ENCODE data around the gene MSRB3. TPM values are rescaled to one million over a fixed set of nuclear protein-coding genes. Genes with fewer than 3 reads are reported as not detected.

The MSRB3 gene
- total RNA-seq, 1 donor from 2014 or later, result 52.5 TPM

DNA sequence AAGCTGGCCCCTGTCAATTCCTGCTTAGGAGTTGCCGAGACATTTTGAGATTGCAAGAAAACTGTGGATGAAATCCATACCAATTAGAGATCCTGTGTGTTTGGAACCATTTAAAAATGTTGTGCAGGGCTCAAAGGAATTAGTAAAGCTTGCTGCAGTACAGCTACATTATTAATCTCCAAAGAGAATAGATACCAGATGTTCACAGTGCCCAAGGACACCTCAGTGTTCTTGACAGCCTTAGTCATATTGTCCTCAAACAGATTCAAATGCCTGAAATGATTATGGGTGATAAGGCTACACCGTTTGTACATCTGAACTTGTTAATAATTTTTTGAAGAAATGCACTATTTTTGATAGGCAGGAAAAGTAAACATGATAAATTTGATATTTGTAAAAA, 164.6 kb downstream of the MSRB3 start:
- intact Hi-C loops (cut with DNase I), result no loop called here
- Histone ChIP-seq H3K27ac (no peak overlapping the region), H3K27me3 (no peaks in the 10 kb centered on the region), H3K36me3 (no peaks in the 10 kb centered on the region), H3K4me1 (no peaks in the 10 kb centered on the region), H3K9me3 (no peaks in the 10 kb centered on the region), H3K4me3 (no peak overlapping the region)
- no peak for DNase-seq (ENCODE audit: extremely low spot score in 2 of 2)
- TF ChIP-seq POLR2A (IDR thresholded peaks at IDR 0.05) (no peak), POLR2AphosphoS5 (IDR thresholded peaks at IDR 0.05; ENCODE audit: insufficient read depth in 1 of 2, low read depth in 1 of 2) (no peak)
- TF ChIP-seq, protein P1, sequence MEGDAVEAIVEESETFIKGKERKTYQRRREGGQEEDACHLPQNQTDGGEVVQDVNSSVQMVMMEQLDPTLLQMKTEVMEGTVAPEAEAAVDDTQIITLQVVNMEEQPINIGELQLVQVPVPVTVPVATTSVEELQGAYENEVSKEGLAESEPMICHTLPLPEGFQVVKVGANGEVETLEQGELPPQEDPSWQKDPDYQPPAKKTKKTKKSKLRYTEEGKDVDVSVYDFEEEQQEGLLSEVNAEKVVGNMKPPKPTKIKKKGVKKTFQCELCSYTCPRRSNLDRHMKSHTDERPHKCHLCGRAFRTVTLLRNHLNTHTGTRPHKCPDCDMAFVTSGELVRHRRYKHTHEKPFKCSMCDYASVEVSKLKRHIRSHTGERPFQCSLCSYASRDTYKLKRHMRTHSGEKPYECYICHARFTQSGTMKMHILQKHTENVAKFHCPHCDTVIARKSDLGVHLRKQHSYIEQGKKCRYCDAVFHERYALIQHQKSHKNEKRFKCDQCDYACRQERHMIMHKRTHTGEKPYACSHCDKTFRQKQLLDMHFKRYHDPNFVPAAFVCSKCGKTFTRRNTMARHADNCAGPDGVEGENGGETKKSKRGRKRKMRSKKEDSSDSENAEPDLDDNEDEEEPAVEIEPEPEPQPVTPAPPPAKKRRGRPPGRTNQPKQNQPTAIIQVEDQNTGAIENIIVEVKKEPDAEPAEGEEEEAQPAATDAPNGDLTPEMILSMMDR (IDR thresholded peaks at IDR 0.05), result no peak

GRCh38 chr12:65444996-65445395, 166.5 kb downstream of the MSRB3 start:
- no peak overlapping the region for H3K4me3 ChIP-seq
- H3K36me3 ChIP-seq, result no peaks in the 10 kb centered on the region
- H3K27ac ChIP-seq, result no peak overlapping the region
- no peaks in the 10 kb centered on the region for H3K9me3 ChIP-seq
- DNase-seq (ENCODE audit: extremely low spot score in 2 of 2), result no peak
- TF ChIP-seq, protein P1 (IDR thresholded peaks at IDR 0.05), result no peak
- TF ChIP-seq POLR2A (IDR thresholded peaks at IDR 0.05), result no peak
- TF ChIP-seq POLR2AphosphoS5 (IDR thresholded peaks at IDR 0.05; ENCODE audit: insufficient read depth in 1 of 2, low read depth in 1 of 2), result no peak
- no peaks in the 10 kb centered on the region for H3K27me3 ChIP-seq
- no peaks in the 10 kb centered on the region for H3K4me1 ChIP-seq
- intact Hi-C loops (cut with DNase I), result no loop called here

DNA sequence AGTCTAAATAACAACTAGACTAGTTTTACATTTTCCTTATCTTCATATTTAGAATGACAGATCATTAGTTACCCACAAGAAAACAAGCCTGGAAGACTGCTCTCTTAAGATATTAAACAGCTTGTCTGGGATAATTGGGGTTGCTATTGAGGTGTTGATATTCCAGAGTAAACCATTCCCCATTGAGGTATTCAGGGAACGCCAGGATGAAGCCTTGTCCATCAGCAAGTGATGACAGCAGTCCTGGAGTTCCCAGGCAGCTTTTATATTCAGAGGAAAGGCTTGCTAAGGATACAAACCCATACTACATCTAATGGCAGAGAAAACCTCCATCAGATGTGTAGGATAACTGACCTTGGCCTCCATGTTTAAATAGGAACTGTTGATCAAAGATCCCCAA, 168.4 kb downstream of the MSRB3 start:
- DNase-seq (ENCODE audit: extremely low spot score in 2 of 2), result no peak
- intact Hi-C loops (cut with DNase I), result no loop called here
- no peaks in the 10 kb centered on the region for H3K36me3 ChIP-seq
- TF ChIP-seq, protein P1 (IDR thresholded peaks at IDR 0.05), result no peak
- TF ChIP-seq POLR2AphosphoS5 (IDR thresholded peaks at IDR 0.05; ENCODE audit: insufficient read depth in 1 of 2, low read depth in 1 of 2) (no peak), POLR2A (IDR thresholded peaks at IDR 0.05) (no peak)
- no peak overlapping the region for H3K27ac ChIP-seq
- no peaks in the 10 kb centered on the region for H3K9me3 ChIP-seq
- no peak overlapping the region for H3K4me3 ChIP-seq
- peaks cover 7% of the 10 kb centered on the region for H3K4me1 ChIP-seq
- no peaks in the 10 kb centered on the region for H3K27me3 ChIP-seq

DNA sequence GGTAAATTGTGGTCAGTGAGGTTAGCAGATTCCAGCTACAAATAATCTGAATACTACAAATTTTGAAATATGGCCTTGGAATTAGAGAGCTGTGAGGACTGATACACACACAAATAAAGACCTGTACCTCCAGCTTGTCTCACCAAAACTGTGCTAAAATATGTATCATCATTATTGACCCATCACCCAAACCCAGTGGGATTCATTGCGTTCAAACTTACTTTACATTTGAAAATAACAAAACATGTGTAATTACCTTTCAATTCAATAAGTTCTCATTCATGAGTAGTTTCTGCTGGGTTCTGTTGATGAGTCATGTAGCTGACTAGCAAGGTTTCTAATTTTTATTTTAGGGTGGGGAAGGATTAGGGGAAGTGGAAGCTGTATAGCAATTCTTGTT, 170.9 kb downstream of the MSRB3 start:
- no peaks in the 10 kb centered on the region for H3K27me3 ChIP-seq
- no peak overlapping the region for H3K27ac ChIP-seq
- H3K9me3 ChIP-seq, result no peaks in the 10 kb centered on the region
- H3K4me1 ChIP-seq, result peaks cover 7% of the 10 kb centered on the region
- no peak overlapping the region for H3K4me3 ChIP-seq
- H3K36me3 ChIP-seq, result no peaks in the 10 kb centered on the region
- intact Hi-C loops (cut with DNase I), result no loop called here
- TF ChIP-seq POLR2AphosphoS5 (IDR thresholded peaks at IDR 0.05; ENCODE audit: insufficient read depth in 1 of 2, low read depth in 1 of 2), result no peak
- no peak for TF ChIP-seq POLR2A (IDR thresholded peaks at IDR 0.05)
- TF ChIP-seq, protein P1 (IDR thresholded peaks at IDR 0.05), result no peak
- DNase-seq (ENCODE audit: extremely low spot score in 2 of 2), result no peak

DNA sequence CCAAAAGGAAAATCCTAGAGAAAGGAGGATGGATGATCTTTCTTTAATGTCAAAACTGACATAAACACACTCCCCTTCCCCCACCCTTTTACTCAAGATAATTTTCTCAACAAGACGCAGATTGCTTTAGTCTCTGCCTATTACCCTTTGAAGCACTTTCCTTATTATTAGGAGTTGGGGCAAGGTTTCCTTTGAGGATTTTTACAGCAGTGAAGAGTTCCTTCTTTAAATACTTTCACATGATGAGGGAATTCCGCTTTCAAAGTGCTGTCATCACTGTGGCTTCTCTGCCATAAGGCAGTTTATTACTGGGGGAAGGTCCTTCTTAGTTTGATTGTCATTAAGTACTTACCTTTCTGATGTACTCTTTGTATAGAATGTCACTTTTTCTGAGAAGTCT, 172.1 kb downstream of the MSRB3 start:
- DNase-seq (ENCODE audit: extremely low spot score in 2 of 2), result no peak
- intact Hi-C loops (cut with DNase I), result no loop called here
- H3K9me3 ChIP-seq, result no peaks in the 10 kb centered on the region
- TF ChIP-seq, protein P1 (IDR thresholded peaks at IDR 0.05), result no peak
- TF ChIP-seq POLR2AphosphoS5 (IDR thresholded peaks at IDR 0.05; ENCODE audit: insufficient read depth in 1 of 2, low read depth in 1 of 2) (no peak), POLR2A (IDR thresholded peaks at IDR 0.05) (no peak)
- H3K4me3 ChIP-seq, result no peak overlapping the region
- H3K36me3 ChIP-seq, result no peaks in the 10 kb centered on the region
- no peak overlapping the region for H3K27ac ChIP-seq
- no peaks in the 10 kb centered on the region for H3K27me3 ChIP-seq
- H3K4me1 ChIP-seq, result peaks cover 7% of the 10 kb centered on the region
